Measurements from ENCODE around the gene GTF3A.

DNA sequence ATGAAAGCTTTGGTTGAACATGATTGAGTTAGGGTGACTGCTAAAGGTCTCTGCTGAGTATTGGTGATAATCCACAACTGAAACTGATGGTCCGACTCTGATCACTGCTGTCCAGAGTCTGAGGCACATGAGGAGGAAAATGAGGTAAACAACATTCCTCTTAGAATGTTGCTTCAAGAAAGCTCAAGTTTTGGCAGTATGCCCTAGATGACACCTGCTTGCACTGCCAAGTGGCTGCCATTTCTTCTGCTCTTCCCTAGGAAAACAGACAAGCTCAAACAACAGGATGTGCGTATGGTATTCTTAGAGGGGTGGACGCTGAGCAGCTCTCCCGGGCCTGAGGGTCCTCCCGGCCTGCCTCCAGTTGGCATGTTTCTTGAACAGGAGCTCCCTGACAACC lies 41.2 kb downstream of the GTF3A start:
- TF ChIP-seq, protein P1, sequence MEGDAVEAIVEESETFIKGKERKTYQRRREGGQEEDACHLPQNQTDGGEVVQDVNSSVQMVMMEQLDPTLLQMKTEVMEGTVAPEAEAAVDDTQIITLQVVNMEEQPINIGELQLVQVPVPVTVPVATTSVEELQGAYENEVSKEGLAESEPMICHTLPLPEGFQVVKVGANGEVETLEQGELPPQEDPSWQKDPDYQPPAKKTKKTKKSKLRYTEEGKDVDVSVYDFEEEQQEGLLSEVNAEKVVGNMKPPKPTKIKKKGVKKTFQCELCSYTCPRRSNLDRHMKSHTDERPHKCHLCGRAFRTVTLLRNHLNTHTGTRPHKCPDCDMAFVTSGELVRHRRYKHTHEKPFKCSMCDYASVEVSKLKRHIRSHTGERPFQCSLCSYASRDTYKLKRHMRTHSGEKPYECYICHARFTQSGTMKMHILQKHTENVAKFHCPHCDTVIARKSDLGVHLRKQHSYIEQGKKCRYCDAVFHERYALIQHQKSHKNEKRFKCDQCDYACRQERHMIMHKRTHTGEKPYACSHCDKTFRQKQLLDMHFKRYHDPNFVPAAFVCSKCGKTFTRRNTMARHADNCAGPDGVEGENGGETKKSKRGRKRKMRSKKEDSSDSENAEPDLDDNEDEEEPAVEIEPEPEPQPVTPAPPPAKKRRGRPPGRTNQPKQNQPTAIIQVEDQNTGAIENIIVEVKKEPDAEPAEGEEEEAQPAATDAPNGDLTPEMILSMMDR (IDR thresholded peaks at IDR 0.05; ENCODE audit: borderline replicate concordance, extremely low read depth, low read length, poor library complexity, severe bottlenecking), result no peak
- no peak for TF ChIP-seq EZH2 (IDR thresholded peaks at IDR 0.05; ENCODE audit: borderline replicate concordance, low read depth, low read length, severe bottlenecking)

All from DND-41 (cell line).